Measurements from ENCODE around the gene PLPP7. TPM values are rescaled to one million over a fixed set of nuclear protein-coding genes. Genes with fewer than 3 reads are reported as not detected.

Gene PLPP7
- total RNA-seq, 1 donor from 2014 or later = 1.1 TPM

DNA sequence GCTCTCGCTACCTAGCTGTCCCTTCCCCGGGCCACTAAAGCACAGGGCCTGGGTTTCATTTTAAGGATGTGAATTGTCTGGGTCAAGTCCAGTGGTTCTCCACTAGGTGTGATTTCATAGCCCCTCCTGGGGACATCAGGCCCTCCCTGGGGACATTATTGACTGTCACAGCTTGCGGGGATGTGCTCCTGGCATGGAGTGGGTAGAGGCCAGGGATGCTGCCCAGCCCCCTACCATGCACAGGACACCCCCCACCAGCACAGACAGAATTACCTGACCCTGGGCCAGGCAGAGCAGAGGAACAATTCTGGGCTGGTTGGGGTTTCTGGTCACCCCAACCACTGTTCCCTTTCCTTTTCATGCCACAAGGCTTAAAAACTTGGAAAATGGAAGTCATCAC, 17.3 kb upstream of the PLPP7 start:
- Mint-ChIP-seq H3K27ac (no peak overlapping the region), H3K9me3 (no peaks in the 10 kb centered on the region), H3K36me3 (no peaks in the 10 kb centered on the region), H3K4me1 (peaks cover 2% of the 10 kb centered on the region), H3K4me3 (no peak overlapping the region), H3K27me3 (ENCODE audit: low read depth) (peaks cover 38% of the 10 kb centered on the region)
- no peak for DNase-seq (ENCODE audit: low spot score in 2 of 2, unreplicated experiment in 2 of 2)
- no peak for TF ChIP-seq CTCF (IDR thresholded peaks at IDR 0.05; ENCODE audit: unreplicated experiment)

DNA sequence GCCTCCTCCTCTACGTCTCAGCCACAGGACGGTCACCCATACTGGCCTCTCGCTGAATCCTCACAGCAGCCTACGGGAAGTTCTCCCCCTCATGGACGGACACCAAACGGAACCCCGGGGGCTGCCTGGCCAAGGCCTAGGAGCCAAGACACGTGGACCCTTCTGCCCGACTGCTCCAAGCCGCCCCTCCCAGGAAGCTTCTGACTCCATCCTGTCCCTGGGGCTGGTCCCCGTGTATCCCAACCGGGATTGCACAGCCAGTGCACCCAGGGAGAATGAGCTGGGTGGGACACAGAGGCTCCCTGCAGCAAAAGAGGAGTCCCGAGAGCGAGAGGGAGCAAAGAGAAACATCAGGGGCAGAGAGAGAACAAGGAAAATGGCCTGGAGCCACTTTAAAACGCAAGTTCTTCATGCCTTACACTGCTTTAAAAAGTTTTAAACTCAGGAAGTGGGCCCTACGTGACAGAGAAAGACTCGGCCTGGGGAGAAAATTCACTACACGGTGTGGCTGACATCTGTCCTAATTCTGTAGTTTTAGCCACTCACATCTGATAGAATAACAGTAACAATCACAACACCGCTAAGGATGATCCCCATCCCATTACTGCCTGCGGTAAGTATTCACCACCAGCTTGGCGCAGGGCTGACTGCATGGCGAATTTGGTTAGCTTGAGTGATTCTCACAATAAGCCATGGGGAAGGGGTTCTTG, 16.2 kb upstream of the PLPP7 start:
- Mint-ChIP-seq H3K4me1 (peaks cover 2% of the 10 kb centered on the region), H3K9me3 (no peaks in the 10 kb centered on the region), H3K27ac (no peak overlapping the region), H3K27me3 (ENCODE audit: low read depth) (peaks cover 42% of the 10 kb centered on the region), H3K4me3 (no peak overlapping the region), H3K36me3 (no peaks in the 10 kb centered on the region)
- no peak for DNase-seq (ENCODE audit: low spot score in 2 of 2, unreplicated experiment in 2 of 2)
- no peak for TF ChIP-seq CTCF (IDR thresholded peaks at IDR 0.05; ENCODE audit: unreplicated experiment)

DNA sequence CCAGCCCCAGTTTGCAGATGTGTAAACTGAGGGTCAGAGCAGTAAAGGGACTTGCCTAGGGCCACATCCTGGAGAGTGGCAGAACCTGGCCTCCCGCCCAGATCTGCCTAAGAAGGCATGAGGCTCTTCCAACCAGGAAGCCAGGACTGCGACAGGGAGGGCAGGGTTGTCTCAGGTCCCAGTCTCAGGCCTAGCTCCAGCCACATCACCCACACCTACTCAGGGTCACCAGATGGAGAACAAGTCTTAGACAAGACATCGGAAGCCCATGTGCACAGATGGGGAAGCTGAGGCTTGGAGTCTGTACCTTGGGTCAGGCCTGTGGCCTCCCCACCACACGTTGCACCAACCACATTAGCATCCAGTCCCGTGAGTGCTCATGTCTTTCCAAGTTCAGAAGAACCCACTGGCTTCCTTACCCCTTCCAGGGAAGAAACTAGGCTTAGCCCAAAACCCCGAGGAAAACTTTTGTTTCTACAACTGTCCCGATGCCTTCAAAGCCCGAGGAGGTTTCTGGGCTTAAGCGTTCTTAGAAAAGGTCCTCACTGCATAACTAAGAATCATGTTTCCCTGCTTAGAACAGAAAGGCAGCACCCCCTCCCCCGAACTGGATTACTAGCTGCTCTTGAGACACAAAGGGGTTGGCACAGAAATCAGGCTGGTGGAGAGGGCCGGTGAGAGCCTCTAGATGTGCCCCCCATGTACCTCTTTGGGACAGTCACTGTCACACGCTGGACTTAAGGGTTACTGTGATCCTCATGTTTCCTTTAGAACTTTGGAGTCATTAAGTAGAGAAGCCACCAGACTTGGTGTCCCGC, 15.5 kb upstream of the PLPP7 start:
- Mint-ChIP-seq H3K4me1 (peaks cover 2% of the 10 kb centered on the region), H3K9me3 (no peaks in the 10 kb centered on the region), H3K27me3 (ENCODE audit: low read depth) (peaks cover 47% of the 10 kb centered on the region), H3K27ac (no peak overlapping the region), H3K4me3 (no peak overlapping the region), H3K36me3 (no peaks in the 10 kb centered on the region)
- TF ChIP-seq CTCF (IDR thresholded peaks at IDR 0.05; ENCODE audit: unreplicated experiment) = no peak
- DNase-seq (ENCODE audit: low spot score in 2 of 2, unreplicated experiment in 2 of 2) = no peak

- Mint-ChIP-seq H3K9me3 (no peaks in the 10 kb centered on the region), H3K27ac (no peak overlapping the region), H3K36me3 (no peaks in the 10 kb centered on the region), H3K4me1 (peaks cover 2% of the 10 kb centered on the region), H3K4me3 (no peak overlapping the region), H3K27me3 (ENCODE audit: low read depth) (peaks cover 55% of the 10 kb centered on the region)
- TF ChIP-seq CTCF (IDR thresholded peaks at IDR 0.05; ENCODE audit: unreplicated experiment) = no peak
- DNase-seq (ENCODE audit: low spot score in 2 of 2, unreplicated experiment in 2 of 2) = no peak
Measured at GRCh38 chr9:131274674-131275331, 14.7 kb upstream of the PLPP7 start.

GRCh38 chr9:131275332-131276093, 14.0 kb upstream of the PLPP7 start:
- peak overlapping the region; percentile 52 for H3K4me3 Mint-ChIP-seq

More at GRCh38 chr9:131275332-131276093, 14.0 kb upstream of the PLPP7 start:
- DNase-seq (ENCODE audit: low spot score in 2 of 2, unreplicated experiment in 2 of 2) = no peak
- Mint-ChIP-seq H3K4me1 (peaks cover 2% of the 10 kb centered on the region), H3K36me3 (no peaks in the 10 kb centered on the region), H3K27me3 (ENCODE audit: low read depth) (peaks cover 60% of the 10 kb centered on the region), H3K27ac (no peak overlapping the region), H3K9me3 (no peaks in the 10 kb centered on the region)
- no peak for TF ChIP-seq CTCF (IDR thresholded peaks at IDR 0.05; ENCODE audit: unreplicated experiment)

All from mesothelial cell of epicardium (in vitro differentiated cells).